Measurements from ENCODE around the gene TMEM156.

TMEM156 gene

DNA sequence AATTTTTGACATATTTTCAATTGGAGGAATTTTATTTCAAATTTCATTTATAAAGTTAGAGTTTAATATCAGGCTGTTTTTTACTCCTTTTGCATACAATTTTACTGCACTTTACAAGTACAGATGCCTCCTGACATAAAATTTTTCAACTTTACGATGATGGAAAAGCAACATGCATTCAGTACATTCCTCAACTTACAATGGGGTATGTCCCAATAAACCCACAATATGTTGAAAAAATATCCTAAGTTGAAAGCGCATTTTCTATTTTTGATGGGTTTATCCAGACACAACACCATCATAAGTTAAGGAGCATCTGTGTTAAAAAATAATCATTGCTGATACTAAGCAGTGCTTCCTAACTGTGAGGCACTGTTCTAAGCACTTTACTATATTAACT, 34.2 kb upstream of the TMEM156 start:
- Histone ChIP-seq H3K4me3 (ENCODE audit: severe bottlenecking) (no peak overlapping the region), H3K4me1 (ENCODE audit: insufficient read depth, poor library complexity, severe bottlenecking) (no peaks in the 10 kb centered on the region)

GRCh38 chr4:39063430-39063829, 31.2 kb upstream of the TMEM156 start:
- Histone ChIP-seq H3K9me3 (ENCODE audit: severe bottlenecking) (no peaks in the 10 kb centered on the region), H3K36me3 (ENCODE audit: low read depth) (no peaks in the 10 kb centered on the region), H3K27ac (ENCODE audit: poor library complexity, severe bottlenecking) (no peak overlapping the region), H3K4me3 (ENCODE audit: severe bottlenecking) (no peak overlapping the region), H3K27me3 (ENCODE audit: insufficient read depth, poor library complexity, severe bottlenecking) (no peaks in the 10 kb centered on the region), H3K4me1 (ENCODE audit: insufficient read depth, poor library complexity, severe bottlenecking) (no peaks in the 10 kb centered on the region)
- ATAC-seq (ENCODE audit: low read depth) (no peak), DNase-seq (ENCODE audit: low spot score) (no peak)
- TF ChIP-seq CTCF (IDR thresholded peaks at IDR 0.05; ENCODE audit: poor library complexity, severe bottlenecking), result no peak

More for the DNA sequence above, 34.2 kb upstream of the TMEM156 start:
- ATAC-seq (ENCODE audit: low read depth), result no peak
- Histone ChIP-seq H3K27ac (ENCODE audit: poor library complexity, severe bottlenecking) (no peak overlapping the region), H3K27me3 (ENCODE audit: insufficient read depth, poor library complexity, severe bottlenecking) (no peaks in the 10 kb centered on the region), H3K36me3 (ENCODE audit: low read depth) (no peaks in the 10 kb centered on the region), H3K9me3 (ENCODE audit: severe bottlenecking) (no peaks in the 10 kb centered on the region)
- DNase-seq (ENCODE audit: low spot score), result no peak
- TF ChIP-seq CTCF (IDR thresholded peaks at IDR 0.05; ENCODE audit: poor library complexity, severe bottlenecking), result no peak

DNA sequence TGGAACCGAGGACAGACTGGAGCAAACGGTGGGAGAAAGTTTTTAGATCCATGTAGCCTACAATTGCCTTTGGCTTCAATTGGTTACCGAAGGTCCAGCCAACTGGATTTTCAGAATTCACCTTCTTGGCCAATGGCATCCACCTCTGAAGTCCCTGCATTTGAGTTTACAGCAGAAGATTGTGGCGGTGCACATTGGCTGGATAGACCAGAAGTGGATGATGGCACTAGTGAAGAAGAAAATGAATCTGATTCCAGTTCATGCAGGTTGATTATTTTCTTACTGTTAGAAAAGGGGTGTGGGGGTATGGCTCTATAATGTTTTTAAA, 30.5 kb upstream of the TMEM156 start:
- Histone ChIP-seq H3K4me3 (ENCODE audit: severe bottlenecking) (no peak overlapping the region), H3K27ac (ENCODE audit: poor library complexity, severe bottlenecking) (no peak overlapping the region), H3K9me3 (ENCODE audit: severe bottlenecking) (no peaks in the 10 kb centered on the region), H3K4me1 (ENCODE audit: insufficient read depth, poor library complexity, severe bottlenecking) (no peaks in the 10 kb centered on the region), H3K36me3 (ENCODE audit: low read depth) (no peaks in the 10 kb centered on the region), H3K27me3 (ENCODE audit: insufficient read depth, poor library complexity, severe bottlenecking) (no peaks in the 10 kb centered on the region)
- no peak for ATAC-seq (ENCODE audit: low read depth)
- no peak for DNase-seq (ENCODE audit: low spot score)
- TF ChIP-seq CTCF (IDR thresholded peaks at IDR 0.05; ENCODE audit: poor library complexity, severe bottlenecking), result no peak

- H3K4me3 ChIP-seq (ENCODE audit: severe bottlenecking), result no peak within 1 kb of the TSS
- no peaks in the 10 kb centered on the region for H3K36me3 ChIP-seq (ENCODE audit: low read depth)
- H3K9me3 ChIP-seq (ENCODE audit: severe bottlenecking), result no peaks in the 10 kb centered on the region
- ATAC-seq (ENCODE audit: low read depth) (no peak), DNase-seq (ENCODE audit: low spot score) (no peak)
- H3K4me1 ChIP-seq (ENCODE audit: insufficient read depth, poor library complexity, severe bottlenecking), result no peaks in the 10 kb centered on the region
- H3K27ac ChIP-seq (ENCODE audit: poor library complexity, severe bottlenecking), result no peak within 1 kb of the TSS
- H3K27me3 ChIP-seq (ENCODE audit: insufficient read depth, poor library complexity, severe bottlenecking), result no peaks in the 10 kb centered on the region
- no peak for TF ChIP-seq CTCF (IDR thresholded peaks at IDR 0.05; ENCODE audit: poor library complexity, severe bottlenecking)
Observed at GRCh38 chr4:39062094-39062769, 30.0 kb upstream of the TMEM156 start, which contains the start of gene KLHL5. TSS of gene KLHL5 (plus strand) at chr4:39062232. CDS start at chr4:39062653, 421 bp downstream.

- Histone ChIP-seq H3K36me3 (ENCODE audit: low read depth) (no peaks in the 10 kb centered on the region), H3K27me3 (ENCODE audit: insufficient read depth, poor library complexity, severe bottlenecking) (no peaks in the 10 kb centered on the region), H3K4me1 (ENCODE audit: insufficient read depth, poor library complexity, severe bottlenecking) (no peaks in the 10 kb centered on the region), H3K9me3 (ENCODE audit: severe bottlenecking) (no peaks in the 10 kb centered on the region), H3K4me3 (ENCODE audit: severe bottlenecking) (no peak overlapping the region), H3K27ac (ENCODE audit: poor library complexity, severe bottlenecking) (no peak overlapping the region)
- ATAC-seq (ENCODE audit: low read depth) (no peak), DNase-seq (ENCODE audit: low spot score) (no peak)
- TF ChIP-seq CTCF (IDR thresholded peaks at IDR 0.05; ENCODE audit: poor library complexity, severe bottlenecking), result no peak
Observed at GRCh38 chr4:39061457-39061856, 29.2 kb upstream of the TMEM156 start.
